ELF-1 (cell line): Measurements from ENCODE around the gene ARMC5.
"Not testable (repeated sequence)": the region's sequence is repeated elsewhere in the genome, so short reads cannot be mapped to it uniquely, and the experiment has no call there.

Experiments
- DNase-seq: peaks from one replicate; pipeline ENCODE4 v3.0.0-alpha.2; 2016; ENCODE audit warnings: low read depth, low spot score

The ARMC5 gene

DNA sequence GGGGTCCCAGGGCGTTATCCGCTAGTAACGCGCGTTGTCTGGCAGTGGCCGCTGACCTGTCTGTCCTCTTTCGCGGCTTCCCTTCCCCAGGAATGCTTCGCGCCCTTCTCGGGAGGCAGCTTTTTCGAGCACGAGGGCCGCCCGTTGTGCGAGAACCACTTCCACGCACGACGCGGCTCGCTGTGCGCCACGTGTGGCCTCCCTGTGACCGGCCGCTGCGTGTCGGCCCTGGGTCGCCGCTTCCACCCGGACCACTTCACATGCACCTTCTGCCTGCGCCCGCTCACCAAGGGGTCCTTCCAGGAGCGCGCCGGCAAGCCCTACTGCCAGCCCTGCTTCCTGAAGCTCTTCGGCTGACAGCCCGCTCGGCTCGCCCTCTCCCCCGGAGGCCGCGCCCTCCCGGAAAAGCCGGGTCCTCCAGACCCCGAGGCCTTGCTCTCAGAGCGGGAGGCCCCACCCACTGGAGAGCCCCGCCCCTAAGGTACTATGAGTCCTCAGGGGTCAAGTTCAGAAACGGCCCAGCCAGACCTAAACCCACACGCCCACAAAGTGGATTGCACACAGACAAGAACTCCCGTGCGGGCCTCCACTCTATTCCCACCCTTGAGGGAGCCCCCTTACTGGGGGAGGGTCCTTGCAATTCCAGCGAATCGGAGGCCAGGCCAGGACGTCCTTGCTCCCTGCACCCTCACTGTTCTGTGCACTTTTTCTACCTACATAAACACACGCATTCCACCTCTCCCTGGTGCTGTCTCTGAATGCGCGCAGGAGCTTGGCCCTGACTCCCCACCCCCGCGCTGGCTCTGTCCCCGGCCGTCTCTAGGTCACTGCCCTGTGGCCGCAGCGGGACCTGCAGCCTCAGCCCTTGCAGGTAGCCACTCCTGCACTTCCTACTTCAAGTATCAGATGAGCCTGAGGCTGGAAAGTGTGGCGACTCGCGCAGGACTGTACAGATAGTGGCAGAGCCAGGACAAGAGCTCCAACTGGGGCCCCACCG lies 18.2 kb downstream of the ARMC5 start:
- peak; percentile 81 for DNase-seq

DNA sequence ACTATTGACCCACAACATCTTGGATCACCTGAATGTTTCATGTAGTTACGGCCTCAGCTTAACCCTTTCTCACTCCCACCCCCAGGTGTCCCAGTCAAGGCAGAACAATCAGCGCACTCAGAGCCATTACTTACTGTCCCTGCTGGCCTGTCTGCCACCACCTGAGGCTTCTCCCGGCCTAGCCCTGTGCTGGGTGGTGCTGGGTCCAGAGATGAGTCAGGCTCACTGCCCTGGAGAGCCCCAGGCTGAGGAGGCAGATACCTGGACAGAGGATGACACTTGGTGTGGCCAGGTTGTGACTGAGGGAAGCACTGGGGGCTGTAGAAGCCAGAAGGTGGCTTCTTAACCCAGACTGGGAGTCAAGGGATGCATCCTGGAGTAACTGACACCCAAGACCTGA lies 19.7 kb downstream of the ARMC5 start:
- no peak for DNase-seq

DNA sequence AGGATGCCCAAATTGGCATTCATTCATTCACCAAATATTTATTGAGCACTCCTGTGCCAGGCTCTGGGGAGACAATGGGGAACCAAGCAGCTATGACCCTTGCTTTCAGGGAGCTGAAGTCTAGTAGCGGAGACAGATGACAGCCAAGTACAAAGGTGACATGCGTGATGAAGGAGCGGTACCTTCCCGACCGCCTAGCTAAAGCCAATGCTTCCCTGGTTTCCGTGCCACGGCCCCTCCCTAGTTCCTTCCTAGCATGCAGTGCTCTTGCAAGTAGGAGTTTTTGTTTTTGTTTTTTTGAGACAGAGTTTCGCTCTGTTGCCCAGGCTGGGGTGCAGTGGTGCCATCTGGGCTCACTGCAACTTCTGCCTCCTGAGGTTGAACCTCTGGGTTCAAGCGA lies 20.4 kb downstream of the ARMC5 start:
- no peak for DNase-seq

- DNase-seq: no peak
Observed at GRCh38 chr16:31480851-31481536, 21.7 kb downstream of the ARMC5 start.

- DNase-seq: no peak
Observed at GRCh38 chr16:31483081-31483480, 23.8 kb downstream of the ARMC5 start, which contains the start of gene SLC5A2. TSS of gene SLC5A2 (plus strand) at chr16:31483123. CDS start at chr16:31483137, 14 bp downstream.

DNA sequence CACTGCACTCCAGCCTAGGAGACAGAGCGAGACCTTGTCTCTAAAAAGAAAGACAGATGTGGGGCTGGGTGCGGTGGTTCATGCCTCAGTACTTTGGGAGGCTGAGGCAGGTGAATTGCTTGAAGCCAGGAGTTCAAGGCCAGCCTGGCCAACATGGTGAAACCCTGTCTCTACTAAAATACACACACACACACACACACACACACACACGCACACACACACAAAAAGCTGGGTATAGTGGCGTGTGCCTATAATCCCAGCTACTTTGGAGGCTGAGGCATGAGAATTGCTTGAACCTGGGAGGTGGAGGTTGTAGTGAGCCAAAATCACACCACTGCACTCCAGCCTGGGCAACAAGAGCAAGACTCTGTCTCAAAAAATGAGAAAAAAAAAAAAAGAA lies 24.7 kb downstream of the ARMC5 start:
- not testable (repeated sequence) for DNase-seq

GRCh38 chr16:31484491-31485171 lies 25.3 kb downstream of the ARMC5 start:
- DNase-seq: peak; percentile 35

GRCh38 chr16:31485571-31485970 lies 26.3 kb downstream of the ARMC5 start:
- DNase-seq: no peak

GRCh38 chr16:31486045-31486444 lies 26.7 kb downstream of the ARMC5 start:
- no peak for DNase-seq

DNA sequence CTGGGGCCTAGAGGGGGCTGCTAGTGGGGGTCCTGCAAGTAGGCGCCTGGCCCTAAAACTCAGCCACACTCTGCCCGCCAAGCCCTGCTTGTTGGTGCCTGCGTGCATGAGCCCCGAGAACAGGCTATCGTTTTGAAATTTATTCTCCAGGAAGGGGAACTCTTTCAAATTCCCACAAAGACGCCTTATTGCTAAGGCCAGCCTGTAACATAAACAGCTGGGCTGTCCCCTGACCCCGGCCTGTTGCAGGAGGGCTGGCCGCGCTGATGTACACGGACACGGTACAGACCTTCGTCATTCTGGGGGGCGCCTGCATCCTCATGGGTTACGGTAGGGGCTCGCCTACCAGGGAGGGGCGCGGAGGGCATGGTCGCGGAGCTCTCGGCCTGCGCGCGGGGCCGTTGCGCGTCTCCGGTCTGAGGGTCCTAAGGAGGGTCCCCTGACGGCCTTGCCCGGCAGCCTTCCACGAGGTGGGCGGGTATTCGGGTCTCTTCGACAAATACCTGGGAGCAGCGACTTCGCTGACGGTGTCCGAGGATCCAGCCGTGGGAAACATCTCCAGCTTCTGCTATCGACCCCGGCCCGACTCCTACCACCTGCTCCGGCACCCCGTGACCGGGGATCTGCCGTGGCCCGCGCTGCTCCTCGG lies 27.9 kb downstream of the ARMC5 start:
- DNase-seq: no peak

GRCh38 chr16:31487720-31488467 lies 28.6 kb downstream of the ARMC5 start:
- peak; percentile 58 for DNase-seq

GRCh38 chr16:31488468-31489297 lies 29.4 kb downstream of the ARMC5 start:
- DNase-seq: peak; percentile 41

DNA sequence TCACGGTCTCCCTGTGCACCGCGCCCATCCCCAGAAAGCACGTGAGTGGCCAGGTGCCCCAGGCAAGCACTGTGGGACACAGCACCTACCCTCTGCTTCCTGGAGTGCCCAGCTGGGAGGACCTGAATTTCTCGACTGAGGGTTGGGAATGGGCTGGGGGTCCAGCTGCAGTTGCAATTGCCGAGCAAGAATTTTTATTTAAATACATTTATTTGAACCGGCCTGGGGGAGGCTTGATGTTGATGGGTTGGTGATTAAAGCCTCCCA lies 29.9 kb downstream of the ARMC5 start:
- DNase-seq: no peak

DNA sequence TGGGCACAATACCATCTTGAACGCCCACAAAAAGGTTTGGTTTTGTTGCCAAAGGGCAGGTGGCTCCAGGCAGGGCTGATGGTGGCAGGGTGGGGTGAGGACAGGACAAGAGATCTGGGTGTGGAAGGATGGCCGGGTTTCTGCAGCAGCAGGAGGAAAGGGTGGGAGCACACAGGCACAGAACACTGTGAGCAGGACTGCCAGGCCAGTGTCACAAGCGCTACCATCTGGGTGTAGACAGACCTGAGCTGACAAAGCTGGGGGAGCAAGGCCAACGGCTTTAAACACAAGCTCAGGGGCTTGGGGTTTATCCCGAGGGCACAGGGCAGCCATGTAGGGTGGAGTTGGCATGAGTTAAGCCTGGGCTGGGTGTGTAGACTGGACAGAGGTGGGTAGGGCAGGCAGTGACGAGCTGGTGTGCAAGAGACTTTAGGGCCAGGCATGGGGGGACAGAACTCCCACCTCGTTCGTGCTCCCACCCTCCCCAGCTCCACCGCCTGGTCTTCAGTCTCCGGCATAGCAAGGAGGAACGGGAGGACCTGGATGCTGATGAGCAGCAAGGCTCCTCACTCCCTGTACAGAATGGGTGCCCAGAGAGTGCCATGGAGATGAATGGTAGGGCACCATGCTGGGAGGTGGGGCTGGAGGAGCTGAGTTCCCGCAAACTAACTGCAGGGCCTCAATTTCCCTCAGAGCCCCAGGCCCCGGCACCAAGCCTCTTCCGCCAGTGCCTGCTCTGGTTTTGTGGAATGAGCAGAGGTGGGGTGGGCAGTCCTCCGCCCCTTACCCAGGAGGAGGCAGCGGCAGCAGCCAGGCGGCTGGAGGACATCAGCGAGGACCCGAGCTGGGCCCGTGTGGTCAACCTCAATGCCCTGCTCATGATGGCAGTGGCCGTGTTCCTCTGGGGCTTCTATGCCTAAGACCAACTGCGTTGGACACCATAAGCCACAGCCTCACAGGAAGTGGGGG lies 30.6 kb downstream of the ARMC5 start:
- no peak for DNase-seq

DNA sequence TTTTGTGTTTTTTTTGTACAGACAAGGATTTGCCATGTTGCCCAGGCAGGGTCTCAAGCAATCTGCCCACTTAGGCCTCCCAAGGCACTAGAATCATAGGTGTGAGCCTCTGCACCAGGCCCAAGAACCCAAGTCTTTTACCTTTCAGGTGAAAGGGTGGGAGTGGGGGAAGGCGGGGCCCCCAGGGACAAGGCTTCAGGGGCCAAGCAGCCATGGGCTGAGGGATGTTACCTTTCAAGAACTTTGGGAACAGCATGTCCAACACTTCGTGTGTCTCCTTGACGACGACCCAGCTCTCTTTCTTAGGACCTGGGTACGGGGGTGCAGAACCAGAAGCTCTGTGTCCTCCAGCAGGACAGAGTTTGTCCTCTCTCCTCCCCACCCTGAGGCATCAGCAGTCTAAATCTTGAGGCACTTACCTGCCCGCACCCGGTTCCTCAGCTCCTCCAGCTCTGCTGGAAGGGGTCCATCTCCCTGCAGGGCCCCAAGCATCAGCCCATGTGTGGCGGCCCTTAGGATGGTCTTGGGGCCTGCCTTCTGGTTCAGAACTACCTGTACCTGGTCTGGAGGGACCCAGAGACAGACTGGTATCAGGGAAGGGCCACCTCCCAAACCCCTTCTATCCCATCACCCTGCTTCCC lies 32.6 kb downstream of the ARMC5 start:
- DNase-seq: no peak

- DNase-seq: no peak
Observed at GRCh38 chr16:31493506-31494125, 34.3 kb downstream of the ARMC5 start.

DNA sequence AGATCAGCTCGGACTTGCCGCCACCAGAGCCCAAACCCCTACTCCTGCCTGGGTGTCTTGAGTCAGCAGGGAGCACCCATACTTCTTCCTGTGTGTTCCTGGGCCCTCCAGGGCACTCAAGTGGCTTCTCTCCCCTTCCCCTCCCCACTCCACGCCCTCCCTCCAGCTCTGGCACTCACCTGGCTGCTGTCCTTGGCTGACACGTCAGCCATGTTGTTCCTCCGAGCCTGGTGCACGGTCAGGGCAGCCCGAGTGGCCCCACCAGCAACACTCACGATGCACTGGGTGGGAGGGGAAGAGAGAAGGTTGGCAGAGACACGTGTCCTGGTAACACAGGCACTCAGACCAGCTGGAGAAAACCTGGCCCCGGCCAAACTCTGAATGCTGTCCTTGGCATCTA lies 37.4 kb downstream of the ARMC5 start:
- DNase-seq: no peak

DNA sequence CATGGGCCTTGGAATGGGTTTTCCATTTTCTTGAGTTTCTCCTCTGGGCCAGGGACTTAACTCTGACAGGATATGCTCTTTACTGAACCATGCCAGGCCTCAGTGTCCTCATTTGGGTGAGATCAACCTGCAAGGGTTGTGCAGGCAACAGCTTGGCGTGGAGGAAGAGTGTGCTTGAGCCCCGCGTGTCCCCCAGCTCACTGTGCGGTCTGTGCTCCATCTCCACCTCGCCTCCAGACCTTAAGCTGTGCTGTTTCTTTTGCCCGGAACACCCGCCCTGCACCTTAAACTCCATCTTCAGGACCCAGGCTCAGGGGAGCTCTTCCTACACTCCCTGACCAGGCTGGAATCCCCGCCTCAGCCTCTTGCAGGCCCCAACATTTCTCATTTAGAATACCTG lies 39.2 kb downstream of the ARMC5 start:
- DNase-seq: no peak
